Body of pancreas (tissue), 4 donors: ENCODE measurements around the gene ASIC2. TPM values are rescaled to one million over a fixed set of nuclear protein-coding genes. Genes with fewer than 3 reads are reported as not detected.

Experiments
- ATAC-seq: fragments of 150-250 bp; one replicate; pipeline ENCODE4 v1.9.1; 2016
- DNase-seq, 4 donors: peaks; one replicate each; pipeline ENCODE4 v3.0.0-alpha.2; 2019
- H3K27ac ChIP-seq, 4 donors: fragments of 200-600 bp; sonication (generic); 1 replicate in 3 of 4; 2 replicates in 1 of 4; pipeline versions ENCODE4 v1.5.1 to v1.6.1; 2016 to 2019; ENCODE audit warnings: mild to moderate bottlenecking in 1 of 4, mixed read lengths in 1 of 4, moderate library complexity in 1 of 4
- H3K27me3 ChIP-seq, 2 donors: fragments of 200-600 bp; sonication (generic); one replicate each; pipeline ENCODE4 v1.6.0; 2016; ENCODE audit warnings: mild to moderate bottlenecking in 1 of 2
- H3K36me3 ChIP-seq, 2 donors: fragments of 200-600 bp; sonication (generic); replicated peaks in 1 of 2; 2 replicates each; pipeline ENCODE4 v1.5.1; 2016; ENCODE audit warnings: low read depth in 2 of 2; ENCODE audit not compliant: insufficient read depth in 1 of 2
- H3K4me1 ChIP-seq: fragments of 200-600 bp; sonication (generic); one replicate; pipeline ENCODE4 v1.6.0; 2016
- H3K4me3 ChIP-seq, 2 donors: fragments of 200-600 bp; sonication (generic); 1 replicate in 1 of 2; 2 replicates in 1 of 2; pipeline ENCODE4 v1.5.1; 2016 to 2019
- H3K9me3 ChIP-seq, 3 donors: fragments of 200-600 bp; sonication (generic); 1 replicate in 2 of 3; 2 replicates in 1 of 3; pipeline ENCODE4 v1.5.1; 2016
- CTCF ChIP-seq, 7 experiments: fragments of 450-650 bp in 4 of 7; fragments of 200-600 bp in 3 of 7; sonication (generic) in 3 of 7; IDR thresholded peaks; one replicate each; pipeline ENCODE4 v1.5.1; 2016 to 2019; ENCODE audit warnings: antibody characterized with exemption in 7 of 7
- POLR2A ChIP-seq, 3 donors: fragments of 450-650 bp; IDR thresholded peaks; one replicate each; pipeline ENCODE4 v1.6.1; 2016; ENCODE audit warnings: antibody characterized with exemption in 3 of 3, mild to moderate bottlenecking in 2 of 3
- WGBS, 2 donors: methylation state at CpG; one replicate each; pipeline ENCODE4 v1.1.5; 2017; 5-methylcytosine and 5-hydroxymethylcytosine counted together
- intact Hi-C: fragments of 100-400 bp; cut with DNase I; formaldehyde crosslinking; loops from one replicate; pipeline ENCODE4 v1.15.1; 2023
- total RNA-seq, 2 donors: library from RNA; depleted of rRNA; stranded (reverse); fragments of >200 nt; gene quantifications; one replicate each; pipeline ENCODE4 v1.1.0, GENCODE V29; 2016

The ASIC2 gene
- total RNA-seq, 2 donors from 2014 or later = not detected

DNA sequence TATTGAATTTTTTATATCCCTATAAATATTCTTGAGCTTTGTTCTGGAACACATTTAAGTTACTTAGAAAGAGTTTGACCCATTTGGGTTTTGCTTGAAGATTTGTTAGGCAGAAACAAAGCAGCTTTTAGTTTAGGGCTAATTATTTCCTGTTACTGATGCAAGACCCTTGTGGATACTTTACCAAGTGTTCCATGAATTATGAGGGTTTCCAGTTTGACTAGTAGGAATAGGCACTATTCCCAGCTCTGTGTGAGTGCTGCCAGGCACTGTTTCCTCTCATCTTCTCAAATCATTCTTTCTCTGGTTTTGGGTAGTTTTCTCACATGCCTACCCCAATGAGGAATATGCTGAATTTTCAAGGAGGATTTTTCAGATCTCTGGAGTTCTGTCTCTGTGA is 221.4 kb downstream of the ASIC2 start:
- intact Hi-C loops = no loop called here
- Histone ChIP-seq H3K4me1 (no peaks in the 10 kb centered on the region), H3K27ac (no peak overlapping the region), H3K27me3 (no peaks in the 10 kb centered on the region), H3K9me3 (no peaks in the 10 kb centered on the region), H3K4me3 (no peak overlapping the region), H3K36me3 (no peaks in the 10 kb centered on the region)
- no peak for ATAC-seq
- DNase-seq = no peak
- TF ChIP-seq CTCF (IDR thresholded peaks at IDR 0.05) (no peak), POLR2A (IDR thresholded peaks at IDR 0.05) (no peak)

GRCh38 chr17:33057564-33057963 is 235.5 kb downstream of the ASIC2 start:
- Histone ChIP-seq H3K36me3 (no peaks in the 10 kb centered on the region), H3K4me3 (no peak overlapping the region), H3K27me3 (no peaks in the 10 kb centered on the region), H3K4me1 (no peaks in the 10 kb centered on the region), H3K9me3 (no peaks in the 10 kb centered on the region), H3K27ac (no peak overlapping the region)
- TF ChIP-seq CTCF (IDR thresholded peaks at IDR 0.05) = no peak
- no peak for TF ChIP-seq POLR2A (IDR thresholded peaks at IDR 0.05)
- intact Hi-C loops = no loop called here
- 78 to 100% methylated on average over 2 of the region's 2 CpGs for WGBS, 2 donors
- DNase-seq = no peak
- no peak for ATAC-seq

- no peaks in the 10 kb centered on the region for H3K27me3 ChIP-seq
- intact Hi-C loops = no loop called here
- no peaks in the 10 kb centered on the region for H3K9me3 ChIP-seq
- no peak for ATAC-seq
- no peak overlapping the region for H3K27ac ChIP-seq
- no peak overlapping the region for H3K4me3 ChIP-seq
- 80 to 91% methylated on average over 4 of the region's 4 CpGs for WGBS, 2 donors
- H3K4me1 ChIP-seq = no peaks in the 10 kb centered on the region
- TF ChIP-seq CTCF (IDR thresholded peaks at IDR 0.05) = no peak
- TF ChIP-seq POLR2A (IDR thresholded peaks at IDR 0.05) = no peak
- no peak for DNase-seq
- no peaks in the 10 kb centered on the region for H3K36me3 ChIP-seq
These were observed 236.5 kb downstream of the ASIC2 start for GRCh38 chr17:33056399-33057146.

DNA sequence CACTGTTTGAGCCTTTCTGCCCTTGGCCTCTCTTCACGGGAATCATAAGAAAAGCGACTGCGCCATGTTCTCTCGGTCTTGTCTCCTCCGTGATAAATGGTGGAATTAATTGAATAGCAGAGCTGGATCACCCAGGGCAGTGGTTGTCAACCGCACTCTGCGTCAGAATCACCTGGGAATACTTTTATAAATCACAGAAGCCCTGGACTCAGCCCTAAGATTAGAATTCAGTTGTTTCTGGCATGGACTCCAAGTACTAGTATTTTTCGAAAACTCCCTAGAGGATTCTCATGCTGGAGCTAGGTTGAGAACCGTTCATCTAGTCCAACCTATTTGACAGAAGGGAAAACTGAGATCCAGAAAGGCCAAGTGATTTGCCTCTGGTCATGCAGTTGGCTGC is 237.3 kb downstream of the ASIC2 start:
- Histone ChIP-seq H3K27ac (no peak overlapping the region), H3K4me1 (no peaks in the 10 kb centered on the region), H3K9me3 (no peaks in the 10 kb centered on the region), H3K36me3 (no peaks in the 10 kb centered on the region), H3K4me3 (no peak overlapping the region), H3K27me3 (no peaks in the 10 kb centered on the region)
- ATAC-seq (no peak), DNase-seq (no peak)
- TF ChIP-seq CTCF (IDR thresholded peaks at IDR 0.05) (no peak), POLR2A (IDR thresholded peaks at IDR 0.05) (no peak)
- WGBS, 2 donors = 87 to 91% methylated on average over 9 of the region's 9 CpGs
- intact Hi-C loops = no loop called here

DNA sequence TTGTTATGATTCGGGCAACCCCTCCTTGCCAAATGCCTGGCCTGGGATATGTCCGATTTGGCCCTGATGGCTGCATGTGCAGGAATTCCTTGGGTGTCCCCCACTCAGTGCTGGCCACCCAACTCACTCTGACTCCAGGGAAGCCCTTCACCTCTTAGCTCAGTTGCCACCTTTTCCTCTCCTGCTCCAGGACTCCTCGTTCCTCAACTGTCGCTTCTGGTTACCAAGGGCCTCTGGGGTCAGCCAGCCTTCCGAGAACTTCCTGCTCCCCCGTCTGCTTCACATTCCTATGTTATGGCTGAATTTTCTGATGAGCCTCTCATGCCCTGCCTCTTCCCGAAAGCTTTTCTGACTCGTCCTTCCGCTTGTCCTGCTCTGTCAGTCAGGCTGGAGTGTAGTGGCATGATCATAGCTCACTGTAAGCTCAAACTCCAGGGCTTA is 237.9 kb downstream of the ASIC2 start:
- Histone ChIP-seq H3K9me3 (no peaks in the 10 kb centered on the region), H3K27me3 (no peaks in the 10 kb centered on the region), H3K27ac (no peak overlapping the region), H3K4me3 (no peak overlapping the region), H3K36me3 (no peaks in the 10 kb centered on the region), H3K4me1 (no peaks in the 10 kb centered on the region)
- WGBS, 2 donors = 78 to 80% methylated on average over 9 of the region's 9 CpGs
- TF ChIP-seq CTCF (IDR thresholded peaks at IDR 0.05) (no peak), POLR2A (IDR thresholded peaks at IDR 0.05) (no peak)
- ATAC-seq = no peak
- DNase-seq = no peak
- intact Hi-C loops = no loop called here
